Measurements from ENCODE around the gene SLC35G1. TPM values are rescaled to one million over a fixed set of nuclear protein-coding genes. Genes with fewer than 3 reads are reported as not detected.

Gene SLC35G1
- total RNA-seq, 1 donor from 2014 or later = 13.9 TPM

GRCh38 chr10:93917064-93917391, 23.2 kb downstream of the SLC35G1 start:
- peak overlapping the region; percentile 72 for H3K4me3 Mint-ChIP-seq
- no peak overlapping the region for H3K27ac Mint-ChIP-seq
- H3K4me1 Mint-ChIP-seq (ENCODE audit: unreplicated experiment) = peaks cover 10% of the 10 kb centered on the region
- H3K36me3 Mint-ChIP-seq = no peaks in the 10 kb centered on the region
- H3K27me3 Mint-ChIP-seq = no peaks in the 10 kb centered on the region
- DNase-seq (ENCODE audit: extremely low spot score, unreplicated experiment) = no peak
- H3K9me3 Mint-ChIP-seq = no peaks in the 10 kb centered on the region
- no peak for TF ChIP-seq CTCF (conservative IDR thresholded peaks at IDR 0.05)

DNA sequence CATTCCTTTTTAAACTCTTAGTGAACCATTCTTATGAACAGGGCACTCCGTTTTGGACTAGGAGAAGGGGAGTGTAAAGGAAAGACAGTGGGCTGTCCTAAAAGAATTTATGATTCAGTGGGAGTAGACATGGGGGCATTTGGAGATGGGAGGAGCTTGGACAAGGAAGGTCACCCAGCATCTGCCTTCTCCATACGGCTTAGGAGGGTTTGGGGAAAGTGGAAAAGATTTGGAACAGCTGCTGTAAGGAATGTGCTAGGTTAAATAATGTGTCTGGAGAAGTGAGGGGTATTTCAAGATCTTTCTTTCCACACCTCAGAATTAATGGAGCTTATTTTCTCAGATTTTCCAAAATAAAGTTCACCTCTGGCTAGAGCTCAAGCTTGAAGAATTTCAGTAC, 24.0 kb downstream of the SLC35G1 start:
- DNase-seq (ENCODE audit: extremely low spot score, unreplicated experiment) = no peak
- TF ChIP-seq CTCF (conservative IDR thresholded peaks at IDR 0.05) = no peak
- Mint-ChIP-seq H3K36me3 (no peaks in the 10 kb centered on the region), H3K4me3 (no peak overlapping the region), H3K4me1 (ENCODE audit: unreplicated experiment) (peaks cover 10% of the 10 kb centered on the region), H3K9me3 (no peaks in the 10 kb centered on the region), H3K27ac (no peak overlapping the region), H3K27me3 (no peaks in the 10 kb centered on the region)

GRCh38 chr10:93921338-93921737, 27.6 kb downstream of the SLC35G1 start:
- Mint-ChIP-seq H3K4me3 (no peak overlapping the region), H3K9me3 (peaks cover under 1% of the 10 kb centered on the region), H3K27me3 (no peaks in the 10 kb centered on the region), H3K36me3 (no peaks in the 10 kb centered on the region), H3K4me1 (ENCODE audit: unreplicated experiment) (peaks cover 10% of the 10 kb centered on the region), H3K27ac (no peak overlapping the region)
- no peak for DNase-seq (ENCODE audit: extremely low spot score, unreplicated experiment)
- TF ChIP-seq CTCF (conservative IDR thresholded peaks at IDR 0.05) = peak; percentile 61

GRCh38 chr10:93926613-93927012, 32.8 kb downstream of the SLC35G1 start:
- no peaks in the 10 kb centered on the region for H3K4me1 Mint-ChIP-seq (ENCODE audit: unreplicated experiment)

DNA sequence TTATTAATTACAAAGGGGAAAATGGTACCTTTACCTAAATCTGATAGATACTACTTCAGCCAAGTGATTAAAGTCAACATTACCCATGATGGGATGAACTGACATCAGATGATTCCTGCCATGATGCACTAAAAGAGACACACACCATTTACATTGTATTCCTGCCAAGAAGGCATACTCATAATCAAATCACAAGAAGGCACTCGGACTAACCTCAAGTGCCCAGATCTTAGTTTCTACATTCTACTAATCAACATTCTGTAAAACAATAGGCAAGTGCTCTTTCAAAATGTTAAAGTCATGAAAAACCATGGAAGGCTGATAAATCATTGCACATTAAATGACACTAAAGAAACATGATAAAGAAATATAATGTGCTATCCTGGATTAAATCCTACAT, 44.4 kb downstream of the SLC35G1 start:
- H3K4me1 Mint-ChIP-seq (ENCODE audit: unreplicated experiment) = peaks cover 1% of the 10 kb centered on the region

More at GRCh38 chr10:93926613-93927012, 32.8 kb downstream of the SLC35G1 start:
- H3K4me3 Mint-ChIP-seq = no peak overlapping the region
- DNase-seq (ENCODE audit: extremely low spot score, unreplicated experiment) = no peak
- H3K36me3 Mint-ChIP-seq = no peaks in the 10 kb centered on the region
- no peak for TF ChIP-seq CTCF (conservative IDR thresholded peaks at IDR 0.05)
- peaks cover 16% of the 10 kb centered on the region for H3K9me3 Mint-ChIP-seq
- H3K27me3 Mint-ChIP-seq = no peaks in the 10 kb centered on the region
- H3K27ac Mint-ChIP-seq = no peak overlapping the region

More for the DNA sequence above, 44.4 kb downstream of the SLC35G1 start:
- Mint-ChIP-seq H3K9me3 (no peaks in the 10 kb centered on the region), H3K27ac (no peak overlapping the region), H3K4me3 (no peak overlapping the region), H3K36me3 (no peaks in the 10 kb centered on the region), H3K27me3 (no peaks in the 10 kb centered on the region)
- TF ChIP-seq CTCF (conservative IDR thresholded peaks at IDR 0.05) = no peak
- no peak for DNase-seq (ENCODE audit: extremely low spot score, unreplicated experiment)

All from type B pancreatic cell (in vitro differentiated cells).